ENCODE results near the gene KCNIP1.

DNA sequence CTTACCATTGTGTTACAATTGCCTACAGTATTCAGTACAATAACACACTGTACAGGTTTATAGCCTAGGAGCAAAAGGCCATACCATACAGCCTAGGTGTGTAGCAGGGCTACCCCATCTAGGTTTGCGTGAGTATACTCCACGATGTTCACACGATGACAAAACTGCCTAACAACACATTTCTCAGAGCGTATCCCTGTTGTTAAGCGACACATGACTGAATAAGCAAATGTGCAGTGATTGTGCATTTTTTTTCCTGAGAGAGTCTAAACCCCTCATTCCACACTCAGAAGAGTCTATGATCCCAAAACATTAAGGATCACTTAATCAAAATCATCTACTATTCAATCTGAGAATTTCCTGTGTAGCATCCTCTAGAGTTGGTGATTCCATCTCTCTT, 211.3 kb downstream of the KCNIP1 start:
- TF ChIP-seq GATA2 (IDR thresholded peaks at IDR 0.05; ENCODE audit: low read depth, low read length) (no peak), GATA3 (IDR thresholded peaks at IDR 0.05; ENCODE audit: low read depth, low read length) (no peak)

Measured in SH-SY5Y (cell line).